ENCODE data around the gene SOWAHB. TPM values are rescaled to one million over a fixed set of nuclear protein-coding genes. Genes with fewer than 3 reads are reported as not detected.
A peak's percentile ranks its signal among the peaks of the same experiment; 100 is the strongest.

The SOWAHB gene
- total and polyA plus RNA-seq, 2 experiments from 2014 or later, result 8.7 to 18.9 TPM

- Histone ChIP-seq H3K9me3 (ENCODE audit: low read depth) (no peaks in the 10 kb centered on the region), H3K4me2 (no peak overlapping the region), H3K36me3 (replicated peaks; ENCODE audit: insufficient read depth, low read depth) (no peaks in the 10 kb centered on the region), H3K4me3 (no peak overlapping the region), H3K27ac (peak overlapping the region; percentile 66), H3K27me3 (no peaks in the 10 kb centered on the region), H3K79me2 (no peaks in the 10 kb centered on the region), H2AFZ (no peak overlapping the region), H4K20me1 (ENCODE audit: insufficient read depth, poor library complexity, severe bottlenecking) (no peaks in the 10 kb centered on the region), H3K4me1 (ENCODE audit: insufficient read depth) (peaks cover 5% of the 10 kb centered on the region), H3K9me2 (replicated peaks; ENCODE audit: insufficient read depth) (no peaks in the 10 kb centered on the region)
- WGBS (ENCODE audit: low lambda C conversion rate, missing lambda C conversion rate), result 90% methylated on average over 9 of the region's 9 CpGs
- no peak for TF ChIP-seq EZH2phosphoT487 (IDR thresholded peaks at IDR 0.05; ENCODE audit: low read depth, severe bottlenecking, unreplicated experiment)
- TF ChIP-seq EZH2 (IDR thresholded peaks at IDR 0.05; ENCODE audit: borderline replicate concordance), result no peak
- no peak for TF ChIP-seq CTCF (IDR thresholded peaks at IDR 0.05; ENCODE audit: poor library complexity)
- no peak for DNase-seq (ENCODE audit: low spot score)
Observed at GRCh38 chr4:76866641-76867040, 31.3 kb downstream of the SOWAHB start.

- Histone ChIP-seq H3K36me3 (replicated peaks; ENCODE audit: insufficient read depth, low read depth) (no peaks in the 10 kb centered on the region), H3K9me2 (replicated peaks; ENCODE audit: insufficient read depth) (no peaks in the 10 kb centered on the region), H3K27ac (no peak overlapping the region), H3K4me1 (ENCODE audit: insufficient read depth) (peaks cover 30% of the 10 kb centered on the region), H3K4me3 (no peak overlapping the region), H3K9me3 (ENCODE audit: low read depth) (no peaks in the 10 kb centered on the region), H2AFZ (no peak overlapping the region), H4K20me1 (ENCODE audit: insufficient read depth, poor library complexity, severe bottlenecking) (no peaks in the 10 kb centered on the region), H3K27me3 (no peaks in the 10 kb centered on the region), H3K79me2 (no peaks in the 10 kb centered on the region), H3K4me2 (no peak overlapping the region)
- TF ChIP-seq EZH2 (IDR thresholded peaks at IDR 0.05; ENCODE audit: borderline replicate concordance), result no peak
- no peak for TF ChIP-seq CTCF (IDR thresholded peaks at IDR 0.05; ENCODE audit: poor library complexity)
- no peak for TF ChIP-seq EZH2phosphoT487 (IDR thresholded peaks at IDR 0.05; ENCODE audit: low read depth, severe bottlenecking, unreplicated experiment)
- DNase-seq (ENCODE audit: low spot score), result no peak
- 17% methylated on average over 1 of the region's 1 CpG for WGBS (ENCODE audit: low lambda C conversion rate, missing lambda C conversion rate)
Observed at GRCh38 chr4:76858319-76858718, 39.6 kb downstream of the SOWAHB start.

- peak overlapping the region; percentile 78 for H3K27ac ChIP-seq
- H3K4me2 ChIP-seq, result peak overlapping the region; percentile 43
- no peak for DNase-seq (ENCODE audit: low spot score)
- H3K79me2 ChIP-seq, result no peaks in the 10 kb centered on the region
- TF ChIP-seq EZH2phosphoT487 (IDR thresholded peaks at IDR 0.05; ENCODE audit: low read depth, severe bottlenecking, unreplicated experiment), result no peak
- no peaks in the 10 kb centered on the region for H3K36me3 ChIP-seq (replicated peaks; ENCODE audit: insufficient read depth, low read depth)
- H4K20me1 ChIP-seq (ENCODE audit: insufficient read depth, poor library complexity, severe bottlenecking), result no peaks in the 10 kb centered on the region
- no peaks in the 10 kb centered on the region for H3K27me3 ChIP-seq
- H3K4me1 ChIP-seq (ENCODE audit: insufficient read depth), result peaks cover 30% of the 10 kb centered on the region
- no peaks in the 10 kb centered on the region for H3K9me2 ChIP-seq (replicated peaks; ENCODE audit: insufficient read depth)
- no peak overlapping the region for H2AFZ ChIP-seq
- WGBS (ENCODE audit: low lambda C conversion rate, missing lambda C conversion rate), result 23% methylated on average over 2 of the region's 2 CpGs
- no peak overlapping the region for H3K4me3 ChIP-seq
- H3K9me3 ChIP-seq (ENCODE audit: low read depth), result no peaks in the 10 kb centered on the region
Observed at GRCh38 chr4:76857074-76857409, 40.9 kb downstream of the SOWAHB start.

GRCh38 chr4:76856243-76857073 lies 41.5 kb downstream of the SOWAHB start:
- H3K36me3 ChIP-seq (replicated peaks; ENCODE audit: insufficient read depth, low read depth), result no peaks in the 10 kb centered on the region
- H3K4me3 ChIP-seq, result no peak overlapping the region
- H3K27me3 ChIP-seq, result no peaks in the 10 kb centered on the region
- no peaks in the 10 kb centered on the region for H3K9me3 ChIP-seq (ENCODE audit: low read depth)
- peak overlapping the region; percentile 43 for H3K4me2 ChIP-seq
- peak; percentile 77 for DNase-seq (ENCODE audit: low spot score)
- WGBS (ENCODE audit: low lambda C conversion rate, missing lambda C conversion rate), result 32% methylated on average over 4 of the region's 4 CpGs
- H3K27ac ChIP-seq, result peak overlapping the region; percentile 78
- no peaks in the 10 kb centered on the region for H3K9me2 ChIP-seq (replicated peaks; ENCODE audit: insufficient read depth)
- H3K79me2 ChIP-seq, result no peaks in the 10 kb centered on the region
- H4K20me1 ChIP-seq (ENCODE audit: insufficient read depth, poor library complexity, severe bottlenecking), result no peaks in the 10 kb centered on the region
- H2AFZ ChIP-seq, result no peak overlapping the region
- peaks cover 30% of the 10 kb centered on the region for H3K4me1 ChIP-seq (ENCODE audit: insufficient read depth)
- no peak for TF ChIP-seq EZH2 (IDR thresholded peaks at IDR 0.05; ENCODE audit: borderline replicate concordance)
- no peak for TF ChIP-seq CTCF (IDR thresholded peaks at IDR 0.05; ENCODE audit: poor library complexity)
- no peak for TF ChIP-seq EZH2phosphoT487 (IDR thresholded peaks at IDR 0.05; ENCODE audit: low read depth, severe bottlenecking, unreplicated experiment)
